BJ (cell line): ENCODE results near the gene GSG1L. TPM values are rescaled to one million over a fixed set of nuclear protein-coding genes. Genes with fewer than 3 reads are reported as not detected.

ENCODE experiments used
- CTCF ChIA-PET: fragments of 350-600 bp; formaldehyde crosslinking; extraction: SDS; loops from one replicate; lab custom pipeline; 2021; ENCODE audit warnings: antibody characterized with exemption, inconsistent platforms; lab: Yijun Ruan, JAX
- POLR2A ChIA-PET: fragments of 300-600 bp; sonication (Branson Sonifier 250); formaldehyde crosslinking; extraction: SDS; loops from one replicate; lab custom pipeline; 2021; ENCODE audit warnings: antibody characterized with exemption; lab: Charles Lee
- DNase-seq: peaks from one replicate; pipeline ENCODE4 v3.0.0-alpha.2; 2011; ENCODE audit warnings: low read depth
- H3K27me3 ChIP-seq: 2 replicates; pipeline ENCODE4 v1.6.0; 2011; ENCODE audit warnings: low read length; ENCODE audit not compliant: control insufficient read depth, insufficient read depth
- H3K36me3 ChIP-seq: 2 replicates; pipeline ENCODE4 v1.5.1; 2011; ENCODE audit warnings: low read length; ENCODE audit not compliant: control insufficient read depth, insufficient read depth
- H3K4me3 ChIP-seq: 2 replicates; pipeline ENCODE4 v1.5.1; 2011; ENCODE audit warnings: low read depth, mild to moderate bottlenecking, control low read depth, low read length
- CTCF ChIP-seq: IDR thresholded peaks from 2 replicates; pipeline ENCODE4 v1.5.1; 2011; ENCODE audit warnings: low read depth, mild to moderate bottlenecking, control low read depth, inconsistent platforms, low read length, moderate library complexity; ENCODE audit not compliant: insufficient read depth
- polyA plus RNA-seq: library from polyadenylated mRNA; depleted of rRNA; stranded (reverse); fragments of >200 nt; gene quantifications from 2 replicates; pipeline ENCODE4 v1.2.3, GENCODE V29; 2011

GSG1L gene
- polyA plus RNA-seq, 1 experiment = not detected

GRCh38 chr16:27985981-27986380 is 77.5 kb downstream of the GSG1L start:
- Histone ChIP-seq H3K27me3 (no peaks in the 10 kb centered on the region; the same call in 1 of the 2 replicates), H3K36me3 (no peaks in the 10 kb centered on the region), H3K4me3 (no peak overlapping the region)
- POLR2A ChIA-PET = no interaction called here
- CTCF ChIA-PET = no interaction called here
- TF ChIP-seq CTCF = no peak
- DNase-seq = no peak

GRCh38 chr16:27984121-27984520 is 79.4 kb downstream of the GSG1L start:
- TF ChIP-seq CTCF = no peak
- Histone ChIP-seq H3K36me3 (no peaks in the 10 kb centered on the region), H3K27me3 (no peaks in the 10 kb centered on the region; the same call in 1 of the 2 replicates), H3K4me3 (no peak overlapping the region)
- POLR2A ChIA-PET = no interaction called here
- no peak for DNase-seq
- CTCF ChIA-PET = interaction anchor here (0.7 kb wide), 1 partner anchor 11 kb away, joined by 3 read pairs; no protein-coding TSS in a partner anchor

- POLR2A ChIA-PET = no interaction called here
- Histone ChIP-seq H3K4me3 (no peak overlapping the region), H3K27me3 (no peaks in the 10 kb centered on the region; the same call in 1 of the 2 replicates), H3K36me3 (no peaks in the 10 kb centered on the region)
- DNase-seq = no peak
- TF ChIP-seq CTCF = no peak
- CTCF ChIA-PET = no interaction called here
Observed at GRCh38 chr16:27983244-27983643, 80.3 kb downstream of the GSG1L start.

- no peak for TF ChIP-seq CTCF
- Histone ChIP-seq H3K27me3 (no peaks in the 10 kb centered on the region; the same call in 1 of the 2 replicates), H3K36me3 (no peaks in the 10 kb centered on the region), H3K4me3 (no peak overlapping the region)
- DNase-seq = no peak
- ChIA-PET POLR2A (no interaction called here), CTCF (interaction anchor here (1.8 kb wide), 1 partner anchor 10 kb away, joined by 6 read pairs; no protein-coding TSS in a partner anchor)
Observed at GRCh38 chr16:27982184-27982583, 81.3 kb downstream of the GSG1L start.

GRCh38 chr16:27980919-27981700 is 82.4 kb downstream of the GSG1L start:
- ChIA-PET POLR2A (no interaction called here), CTCF (interaction anchor here (1.8 kb wide), 1 partner anchor 9 kb away, joined by 6 read pairs; no protein-coding TSS in a partner anchor)
- H3K4me3 ChIP-seq = no peak overlapping the region
- no peaks in the 10 kb centered on the region for H3K36me3 ChIP-seq
- TF ChIP-seq CTCF = no peak
- H3K27me3 ChIP-seq = no peaks in the 10 kb centered on the region; the same call in 1 of the 2 replicates
- no peak for DNase-seq
